HepG2 (cell line): ENCODE measurements around the gene GLRA1. TPM values are rescaled to one million over a fixed set of nuclear protein-coding genes. Genes with fewer than 3 reads are reported as not detected.
A peak's percentile ranks its signal among the peaks of the same experiment; 100 is the strongest.

Experiments
- CBX5 ChIP-seq: sonication (generic); formaldehyde crosslinking; IDR thresholded peaks from 2 replicates; pipeline ENCODE4 v1.4.0; 2020; ENCODE audit warnings: missing genetic modification reagents, borderline replicate concordance
- HIC2 ChIP-seq: sonication (generic); formaldehyde crosslinking; IDR thresholded peaks from 2 replicates; pipeline ENCODE4 v1.9.0; 2022; ENCODE audit warnings: low read depth, missing genetic modification reagents
- HMGXB4 ChIP-seq, 2 experiments: sonication (generic) in 1 of 2; formaldehyde crosslinking in 1 of 2; IDR thresholded peaks; 2 replicates each; pipeline versions ENCODE4 v1.4.0 to v1.6.1; 2018 to 2020; ENCODE audit warnings: missing genetic modification reagents in 2 of 2, borderline replicate concordance in 1 of 2, low read depth in 1 of 2, mild to moderate bottlenecking in 1 of 2, missing biosample characterization in 1 of 2
- NFRKB ChIP-seq: fragments of 450-650 bp; IDR thresholded peaks from 2 replicates; pipeline ENCODE4 v1.6.1; 2017
- POGZ ChIP-seq: sonication (generic); formaldehyde crosslinking; IDR thresholded peaks from 2 replicates; pipeline ENCODE4 v1.4.0; 2020; ENCODE audit warnings: mild to moderate bottlenecking, missing genetic modification reagents
- REL ChIP-seq: sonication (generic); formaldehyde crosslinking; conservative IDR thresholded peaks from 2 replicates; pipeline ENCODE4 v1.8.0; 2022; ENCODE audit warnings: mild to moderate bottlenecking, missing genetic modification reagents, moderate library complexity
- SP4 ChIP-seq: sonication (generic); formaldehyde crosslinking; IDR thresholded peaks from 2 replicates; pipeline ENCODE4 v1.8.1; 2023; ENCODE audit warnings: mild to moderate bottlenecking, missing genetic modification reagents
- TCF12 ChIP-seq, 2 experiments: fragments of 450-650 bp in 1 of 2; sonication (generic) in 1 of 2; formaldehyde crosslinking in 1 of 2; IDR thresholded peaks; 2 replicates each; pipeline versions ENCODE4 v1.6.1 to v1.8.0; 2017 to 2022; ENCODE audit warnings: antibody characterized with exemption in 1 of 2, mild to moderate bottlenecking in 1 of 2, missing genetic modification reagents in 1 of 2, moderate library complexity in 1 of 2
- TOPORS ChIP-seq: sonication (generic); formaldehyde crosslinking; IDR thresholded peaks from 2 replicates; pipeline ENCODE4 v1.8.0; 2023; ENCODE audit warnings: mild to moderate bottlenecking, missing genetic modification reagents
- ZBTB10 ChIP-seq: sonication (generic); formaldehyde crosslinking; IDR thresholded peaks from 2 replicates; pipeline ENCODE4 v1.4.0; 2020; ENCODE audit warnings: missing genetic modification reagents, borderline replicate concordance
- ZBTB40 ChIP-seq, 2 experiments: fragments of 450-650 bp in 1 of 2; sonication (generic) in 1 of 2; formaldehyde crosslinking in 1 of 2; IDR thresholded peaks; 2 replicates each; pipeline versions ENCODE4 v1.6.1 to v1.8.0; 2016 to 2022; ENCODE audit warnings: antibody characterized with exemption in 1 of 2, mild to moderate bottlenecking in 1 of 2, missing genetic modification reagents in 1 of 2
- polyA plus RNA-seq, 8 experiments: library from polyadenylated mRNA; depleted of rRNA in 3 of 8; stranded (reverse) in 7 of 8; unstranded in 1 of 8; fragments of >200 nt; fragmentation: Illumina TruSeq in 4 of 8; extraction: Trizol in 4 of 8; gene quantifications; 2 replicates each; pipeline versions ENCODE4 v1.2.1 to v1.2.3, GENCODE V29; 2011 to 2016; ENCODE audit warnings: low read depth in 4 of 8, missing spikeins in 1 of 8, mixed read lengths in 1 of 8; ENCODE audit not compliant: insufficient read depth in 1 of 8
- total RNA-seq, 5 experiments: library from RNA; depleted of rRNA; stranded (reverse); fragments of >200 nt; fragmentation: Illumina TruSeq; extraction: Trizol; gene quantifications; 2 replicates each; pipeline ENCODE4 v1.2.3, GENCODE V29; 2016; ENCODE audit warnings: low read depth in 1 of 5

GLRA1 gene
- total and polyA plus RNA-seq, 2 of the 13 experiments (the other 11 are each of a cell fraction or from before 2014, with no cell fraction given): not detected

GRCh38 chr5:151820903-151821302 is 103.7 kb downstream of the GLRA1 start (continued):
- TF ChIP-seq ZBTB40 (IDR thresholded peaks at IDR 0.05) (no peak), ZBTB40 (CRISPR knock-in tag; IDR thresholded peaks at IDR 0.05) (no peak), HIC2 (CRISPR knock-in tag) (no peak), CBX5 (no peak), ZBTB10 (CRISPR knock-in tag) (no peak), HMGXB4 (CRISPR knock-in tag; IDR thresholded peaks at IDR 0.05; ENCODE audit: borderline replicate concordance in 1 of 2, low read depth in 1 of 2) (no peak), TCF12 (IDR thresholded peaks at IDR 0.05) (no peak), TCF12 (CRISPR knock-in tag; IDR thresholded peaks at IDR 0.05) (peak; percentile 64; the same call in 1 of the 2 replicates), TOPORS (no peak), NFRKB (no peak), POGZ (CRISPR knock-in tag) (peak; percentile 71), SP4 (CRISPR knock-in tag) (no peak), REL (CRISPR knock-in tag) (no peak)
